Measurements from ENCODE around the gene GRK4.
A peak's percentile ranks its signal among the peaks of the same experiment; 100 is the strongest.

GRK4 gene

GRCh38 chr4:2933566-2934076, 29.8 kb upstream of the GRK4 start (continued):
- no peak for TF ChIP-seq ZNF10 (tag by site-specific recombination; IDR thresholded peaks at IDR 0.05)
- TF ChIP-seq ZNF654 (tag by site-specific recombination; IDR thresholded peaks at IDR 0.05; ENCODE audit: low read depth), result no peak

DNA sequence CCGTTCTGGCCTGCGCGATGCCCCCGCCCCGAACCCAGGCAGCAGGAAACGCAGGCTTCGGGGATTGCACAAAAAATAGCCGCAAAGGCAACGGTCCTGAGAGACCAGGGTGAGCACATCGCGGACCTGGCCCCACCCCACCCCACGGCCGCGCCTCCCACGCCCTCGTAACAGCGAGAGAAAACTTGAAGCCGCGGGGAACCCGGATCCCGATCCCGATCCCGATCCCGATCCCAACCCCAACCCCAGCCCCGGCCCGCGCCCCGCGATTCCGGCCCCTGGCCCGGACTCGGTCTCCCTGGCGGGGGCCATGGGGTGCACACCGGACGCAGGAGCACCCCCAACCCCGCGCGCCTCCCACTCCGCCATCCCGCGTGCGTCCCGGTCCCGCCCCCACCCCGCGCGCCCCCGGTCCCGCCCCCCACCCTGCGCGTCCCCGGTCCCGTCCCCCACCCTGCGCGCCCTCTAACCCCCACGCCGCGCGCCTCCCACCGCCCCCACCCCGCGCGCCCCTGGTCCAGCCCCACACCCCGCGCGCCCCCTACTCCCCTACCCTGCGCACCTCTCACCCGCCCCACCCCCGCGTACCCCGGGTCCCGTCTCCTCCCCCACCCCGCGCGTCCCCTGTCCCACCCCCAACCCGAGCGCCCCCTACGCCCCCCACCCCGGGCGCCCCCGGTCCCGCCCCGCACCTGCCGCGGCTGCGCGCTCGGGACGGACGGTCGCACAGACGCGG, 29.1 kb upstream of the GRK4 start:
- Histone ChIP-seq H3K4me1 (ENCODE audit: control insufficient read depth, insufficient read depth, low read length) (no peaks in the 10 kb centered on the region; the same call in 1 of the 2 replicates), H3K9me3 (ENCODE audit: control insufficient read depth, insufficient read depth, low read depth, low read length) (no peaks in the 10 kb centered on the region), H3K36me3 (ENCODE audit: control insufficient read depth in 2 of 2, insufficient read depth in 1 of 2, low read length in 2 of 2) (peaks cover 6 to 71% of the 10 kb centered on the region in 2 experiments; a peak in 2 of 3 replicates), H3K4me3 (ENCODE audit: low read depth, low read length) (peak overlapping the region; percentile 92), H3K27ac (ENCODE audit: extremely low read depth, low read depth, low read length) (no peak overlapping the region; the same call in 1 of the 2 replicates)
- TF ChIP-seq ZEB2 (tag by site-specific recombination; IDR thresholded peaks at IDR 0.05) (no peak), ZNF114 (tag by site-specific recombination; IDR thresholded peaks at IDR 0.05) (no peak), IKZF3 (tag by site-specific recombination; IDR thresholded peaks at IDR 0.05) (peak; percentile 72), EGR2 (tag by site-specific recombination; IDR thresholded peaks at IDR 0.05; ENCODE audit: low read depth) (0 out of 2 replicates have a peak, but pooled peaks have one; percentile 9), ZNF266 (tag by site-specific recombination; IDR thresholded peaks at IDR 0.05; ENCODE audit: low read depth) (no peak), KLF8 (tag by site-specific recombination; IDR thresholded peaks at IDR 0.05) (peak; percentile 51; the same call in 1 of the 2 replicates), PATZ1 (tag by site-specific recombination; IDR thresholded peaks at IDR 0.05) (0 out of 2 replicates have a peak, but pooled peaks have one; percentile 45), GLIS2 (tag by site-specific recombination; IDR thresholded peaks at IDR 0.05) (peak; percentile 18; the same call in 1 of the 2 replicates), KLF1 (tag by site-specific recombination; IDR thresholded peaks at IDR 0.05) (0 out of 2 replicates have a peak, but pooled peaks have one; percentile 26), SP2 (tag by site-specific recombination; IDR thresholded peaks at IDR 0.05) (0 out of 2 replicates have a peak, but pooled peaks have one; percentile 8)
- TF ChIP-seq, protein P1, sequence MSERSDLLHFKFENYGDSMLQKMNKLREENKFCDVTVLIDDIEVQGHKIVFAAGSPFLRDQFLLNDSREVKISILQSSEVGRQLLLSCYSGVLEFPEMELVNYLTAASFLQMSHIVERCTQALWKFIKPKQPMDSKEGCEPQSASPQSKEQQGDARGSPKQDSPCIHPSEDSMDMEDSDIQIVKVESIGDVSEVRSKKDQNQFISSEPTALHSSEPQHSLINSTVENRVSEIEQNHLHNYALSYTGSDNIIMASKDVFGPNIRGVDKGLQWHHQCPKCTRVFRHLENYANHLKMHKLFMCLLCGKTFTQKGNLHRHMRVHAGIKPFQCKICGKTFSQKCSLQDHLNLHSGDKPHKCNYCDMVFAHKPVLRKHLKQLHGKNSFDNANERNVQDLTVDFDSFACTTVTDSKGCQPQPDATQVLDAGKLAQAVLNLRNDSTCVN (tag by site-specific recombination; optimal IDR thresholded peaks at IDR 0.05), result peak; percentile 28
- ChIA-PET POLR2A (interaction anchor here (1.4 kb wide), 1 partner anchor 30 kb away, joined by 4 read pairs; the partner anchor contains the start of genes GRK4 and NOP14), CTCF (interaction anchor here (1.6 kb wide), 1 partner anchor 22 kb away, joined by 7 read pairs; no protein-coding TSS in a partner anchor)

- Histone ChIP-seq H3K4me1 (ENCODE audit: control insufficient read depth, insufficient read depth, low read length) (no peaks in the 10 kb centered on the region; the same call in 1 of the 2 replicates), H3K9me3 (ENCODE audit: control insufficient read depth, insufficient read depth, low read depth, low read length) (no peaks in the 10 kb centered on the region), H3K4me3 (ENCODE audit: low read depth, low read length) (peak overlapping the region; percentile 92), H3K27ac (ENCODE audit: extremely low read depth, low read depth, low read length) (peak overlapping the region; percentile 74; the same call in 1 of the 2 replicates), H3K36me3 (ENCODE audit: control insufficient read depth in 2 of 2, insufficient read depth in 1 of 2, low read length in 2 of 2) (peaks cover 6 to 71% of the 10 kb centered on the region in 2 experiments; a peak in 2 of 3 replicates)
- POLR2A ChIA-PET, result interaction anchor here (0.8 to 1.6 kb wide), 4 partner anchors 8 to 466 kb away, joined by 3 to 4 read pairs (median 4); partner anchors contain the start of genes GRK4, NOP14 and RNF4
- CTCF ChIA-PET, result interaction anchor here (1.6 kb wide), 1 partner anchor 21 kb away, joined by 7 read pairs; no protein-coding TSS in a partner anchor
- TF ChIP-seq ZFP3 (tag by site-specific recombination; IDR thresholded peaks at IDR 0.05; ENCODE audit: low read depth) (no peak), BCL11A (tag by site-specific recombination; IDR thresholded peaks at IDR 0.05; ENCODE audit: low read depth) (peak; percentile 9; the same call in 1 of the 2 replicates), SP3 (tag by site-specific recombination; IDR thresholded peaks at IDR 0.05) (peak; percentile 72), ZNF140 (tag by site-specific recombination; IDR thresholded peaks at IDR 0.05) (no peak), ZNF18 (tag by site-specific recombination; IDR thresholded peaks at IDR 0.05) (peak; percentile 99)
- TF ChIP-seq, protein P2, sequence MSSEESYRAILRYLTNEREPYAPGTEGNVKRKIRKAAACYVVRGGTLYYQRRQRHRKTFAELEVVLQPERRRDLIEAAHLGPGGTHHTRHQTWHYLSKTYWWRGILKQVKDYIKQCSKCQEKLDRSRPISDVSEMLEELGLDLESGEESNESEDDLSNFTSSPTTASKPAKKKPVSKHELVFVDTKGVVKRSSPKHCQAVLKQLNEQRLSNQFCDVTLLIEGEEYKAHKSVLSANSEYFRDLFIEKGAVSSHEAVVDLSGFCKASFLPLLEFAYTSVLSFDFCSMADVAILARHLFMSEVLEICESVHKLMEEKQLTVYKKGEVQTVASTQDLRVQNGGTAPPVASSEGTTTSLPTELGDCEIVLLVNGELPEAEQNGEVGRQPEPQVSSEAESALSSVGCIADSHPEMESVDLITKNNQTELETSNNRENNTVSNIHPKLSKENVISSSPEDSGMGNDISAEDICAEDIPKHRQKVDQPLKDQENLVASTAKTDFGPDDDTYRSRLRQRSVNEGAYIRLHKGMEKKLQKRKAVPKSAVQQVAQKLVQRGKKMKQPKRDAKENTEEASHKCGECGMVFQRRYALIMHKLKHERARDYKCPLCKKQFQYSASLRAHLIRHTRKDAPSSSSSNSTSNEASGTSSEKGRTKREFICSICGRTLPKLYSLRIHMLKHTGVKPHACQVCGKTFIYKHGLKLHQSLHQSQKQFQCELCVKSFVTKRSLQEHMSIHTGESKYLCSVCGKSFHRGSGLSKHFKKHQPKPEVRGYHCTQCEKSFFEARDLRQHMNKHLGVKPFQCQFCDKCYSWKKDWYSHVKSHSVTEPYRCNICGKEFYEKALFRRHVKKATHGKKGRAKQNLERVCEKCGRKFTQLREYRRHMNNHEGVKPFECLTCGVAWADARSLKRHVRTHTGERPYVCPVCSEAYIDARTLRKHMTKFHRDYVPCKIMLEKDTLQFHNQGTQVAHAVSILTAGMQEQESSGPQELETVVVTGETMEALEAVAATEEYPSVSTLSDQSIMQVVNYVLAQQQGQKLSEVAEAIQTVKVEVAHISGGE (tag by site-specific recombination; conservative IDR thresholded peaks at IDR 0.05; ENCODE audit: low read depth), result peak; percentile 81
These were observed 28.3 kb upstream of the GRK4 start for GRCh38 chr4:2934813-2935761.

Measured in HEK293 (cell line).